H1 (cell line): ENCODE results near the gene SIAH3. TPM values are rescaled to one million over a fixed set of nuclear protein-coding genes. Genes with fewer than 3 reads are reported as not detected.

Experiments
- JUND ChIP-seq: IDR thresholded peaks from 2 replicates; pipeline ENCODE4 v1.6.1; 2011; ENCODE audit warnings: mild to moderate bottlenecking, improper control_type of control experiment, low read length
- RBBP5 ChIP-seq: IDR thresholded peaks from 2 replicates; pipeline ENCODE4 v1.7.1; 2012; ENCODE audit warnings: low read depth, mild to moderate bottlenecking, inconsistent platforms, low read length, moderate library complexity, borderline replicate concordance
- TAF7 ChIP-seq: optimal IDR thresholded peaks from 2 replicates; pipeline ENCODE3; 2011; ENCODE audit warnings: low read depth, mild to moderate bottlenecking, inconsistent platforms, low read length, moderate library complexity, borderline replicate concordance
- polyA plus RNA-seq, 7 experiments: library from polyadenylated mRNA; depleted of rRNA in 3 of 7; stranded (reverse) in 5 of 7; unstranded in 2 of 7; fragments of >200 nt in 5 of 7; fragments of 200-250 nt in 2 of 7; gene quantifications; 1 replicate in 5 of 7; 2 replicates in 1 of 7; 4 replicates in 1 of 7; pipeline versions ENCODE4 v1.2.1 to v1.2.3, GENCODE V29; 2011 to 2013; ENCODE audit warnings: missing spikeins in 2 of 7, mixed read lengths in 2 of 7
- total RNA-seq: library from RNA; stranded (reverse); fragmentation: NEBNext Ultra II Directional; extraction: Animal tissue kit (Norgen Biotek cat#: 25700); gene quantifications from 2 replicates; pipeline ENCODE4 v1.2.1, GENCODE V29; 2021

Gene SIAH3
- total and polyA plus RNA-seq, 2 of the 8 experiments (the other 6 are each of a cell fraction or from before 2014, with no cell fraction given): 0.15 to 0.17 TPM

GRCh38 chr13:45837111-45837510, 14.4 kb downstream of the SIAH3 start (continued):
- no peak for TF ChIP-seq RBBP5
- TF ChIP-seq JUND: no peak
- TF ChIP-seq TAF7: no peak
